NT2/D1 (cell line): ENCODE measurements around the gene SH2D3C.

ENCODE experiments used
- SUZ12 ChIP-seq: IDR thresholded peaks from 2 replicates; pipeline ENCODE4 v1.6.1; 2011; ENCODE audit not compliant: insufficient read length, insufficient read depth; ENCODE audit errors: extremely low read depth
- YY1 ChIP-seq: IDR thresholded peaks from 2 replicates; pipeline ENCODE4 v1.6.1; 2011; ENCODE audit not compliant: insufficient read length, insufficient read depth
- ZNF274 ChIP-seq: IDR thresholded peaks from 2 replicates; pipeline ENCODE4 v1.6.1; 2011; ENCODE audit warnings: mild to moderate bottlenecking, low read depth, low read length

- no peak for TF ChIP-seq SUZ12
- TF ChIP-seq YY1 = no peak
- TF ChIP-seq ZNF274 = no peak
These were observed 46.5 kb downstream of the SH2D3C start for GRCh38 chr9:127731938-127732337.
